MM.1S (cell line): ENCODE measurements around the gene UBL4B.

Experiments
- DNase-seq: peaks from one replicate; pipeline ENCODE4 v3.0.0-alpha.2; 2015
- H2AFZ ChIP-seq: fragments of 300-600 bp; sonication (generic); 2 replicates; pipeline ENCODE4 v1.6.0; 2016; ENCODE audit warnings: antibody characterized with exemption, low read length
- H3F3A ChIP-seq: fragments of 300-600 bp; sonication (generic); 2 replicates; pipeline ENCODE4 v1.6.1; 2016; ENCODE audit warnings: mild to moderate bottlenecking, antibody characterized with exemption, low read length, moderate library complexity, mixed read lengths; ENCODE audit not compliant: insufficient read depth
- H3K27ac ChIP-seq: fragments of 300-600 bp; sonication (generic); 2 replicates; pipeline ENCODE4 v1.5.1; 2016; ENCODE audit warnings: mild to moderate bottlenecking, low read length
- H3K27me3 ChIP-seq: fragments of 300-600 bp; sonication (generic); replicated peaks from 2 replicates; pipeline ENCODE4 v1.6.0; 2016; ENCODE audit warnings: low read length; ENCODE audit not compliant: insufficient read depth
- H3K36me3 ChIP-seq: fragments of 300-600 bp; sonication (generic); replicated peaks from 2 replicates; pipeline ENCODE4 v1.6.1; 2016; ENCODE audit warnings: mild to moderate bottlenecking, low read length, mixed read lengths; ENCODE audit not compliant: insufficient read depth
- H3K4me1 ChIP-seq: fragments of 300-600 bp; sonication (generic); 2 replicates; pipeline ENCODE4 v1.6.1; 2016; ENCODE audit warnings: low read length, mixed read lengths
- H3K4me2 ChIP-seq: fragments of 300-600 bp; sonication (generic); 2 replicates; pipeline ENCODE4 v1.6.0; 2016; ENCODE audit warnings: low read depth, low read length
- H3K4me3 ChIP-seq: fragments of 300-600 bp; sonication (generic); 2 replicates; pipeline ENCODE4 v1.5.1; 2016; ENCODE audit warnings: low read length, mixed read lengths
- H3K79me2 ChIP-seq: fragments of 300-600 bp; sonication (generic); 2 replicates; pipeline ENCODE4 v1.6.1; 2016; ENCODE audit warnings: mixed run types, low read length, mixed read lengths
- H3K9ac ChIP-seq: fragments of 300-600 bp; sonication (generic); 2 replicates; pipeline ENCODE4 v1.6.1; 2016; ENCODE audit warnings: low read length, mixed read lengths
- H3K9me2 ChIP-seq: fragments of 300-600 bp; sonication (generic); replicated peaks from 2 replicates; pipeline ENCODE4 v1.6.1; 2016; ENCODE audit warnings: mild to moderate bottlenecking, low read length, mixed read lengths; ENCODE audit not compliant: insufficient read depth
- H3K9me3 ChIP-seq: fragments of 300-600 bp; sonication (generic); replicated peaks from 2 replicates; pipeline ENCODE4 v1.6.1; 2016; ENCODE audit warnings: mild to moderate bottlenecking, low read length, mixed read lengths; ENCODE audit not compliant: insufficient read depth
- H4K20me1 ChIP-seq: fragments of 300-600 bp; sonication (generic); 2 replicates; pipeline ENCODE4 v1.6.1; 2016; ENCODE audit warnings: mild to moderate bottlenecking, low read length, moderate library complexity, mixed read lengths; ENCODE audit not compliant: insufficient read depth
- CTCF ChIP-seq: fragments of 300-600 bp; sonication (generic); IDR thresholded peaks from 2 replicates; pipeline ENCODE4 v1.5.1; 2016; ENCODE audit warnings: antibody characterized with exemption, low read length, mixed read lengths
- EZH2 ChIP-seq: fragments of 300-600 bp; sonication (generic); optimal IDR thresholded peaks from 2 replicates; pipeline ENCODE3; 2017; ENCODE audit warnings: low read depth, mild to moderate bottlenecking, antibody characterized with exemption, low read length, mixed read lengths
- EZH2phosphoT487 ChIP-seq: fragments of 300-600 bp; sonication (generic); IDR thresholded peaks from 2 replicates; pipeline ENCODE4 v1.6.1; 2018; ENCODE audit warnings: antibody characterized with exemption, low read length

UBL4B gene

GRCh38 chr1:110119843-110120242 lies 7.6 kb downstream of the UBL4B start:
- no peak for TF ChIP-seq CTCF
- no peak for TF ChIP-seq EZH2phosphoT487
- TF ChIP-seq EZH2 = no peak
- Histone ChIP-seq H3K4me1 (no peaks in the 10 kb centered on the region), H3F3A (no peaks in the 10 kb centered on the region), H3K4me2 (no peak overlapping the region), H3K79me2 (no peaks in the 10 kb centered on the region), H3K27me3 (no peaks in the 10 kb centered on the region), H2AFZ (no peak overlapping the region), H4K20me1 (no peaks in the 10 kb centered on the region), H3K9ac (no peak overlapping the region), H3K9me2 (no peaks in the 10 kb centered on the region), H3K4me3 (no peak overlapping the region), H3K9me3 (no peaks in the 10 kb centered on the region), H3K27ac (no peak overlapping the region), H3K36me3 (no peaks in the 10 kb centered on the region)
- no peak for DNase-seq

DNA sequence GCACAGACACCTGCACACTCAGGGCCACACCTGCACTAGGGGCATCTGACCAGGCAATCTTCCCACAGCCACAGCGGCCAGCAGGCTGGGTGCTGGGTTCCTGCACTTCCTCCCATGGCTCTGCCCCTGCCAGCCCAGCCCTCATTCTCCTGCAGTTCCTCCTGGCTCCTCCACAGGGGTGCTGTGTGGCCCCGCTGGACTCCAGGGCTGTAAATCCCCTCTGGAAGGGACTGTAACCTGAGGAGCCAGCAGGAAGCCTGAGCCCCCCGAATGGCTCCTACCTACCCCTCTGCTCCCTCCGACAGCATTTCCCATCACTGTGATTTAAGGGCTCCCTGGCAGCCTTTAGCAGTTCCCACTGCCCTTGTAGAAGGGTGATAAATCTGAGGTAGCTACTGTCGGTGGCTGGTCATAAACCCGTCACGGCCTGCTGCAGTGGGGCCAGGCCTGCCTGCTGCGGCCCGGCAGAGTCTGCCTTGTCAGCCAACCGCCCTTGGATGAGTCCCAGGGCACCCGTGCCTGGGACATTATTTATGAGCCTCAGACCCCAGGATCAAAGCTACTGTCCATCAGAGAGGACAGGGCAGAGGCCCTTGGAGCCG lies 8.8 kb downstream of the UBL4B start:
- H4K20me1 ChIP-seq = no peaks in the 10 kb centered on the region
- no peaks in the 10 kb centered on the region for H3K36me3 ChIP-seq
- no peak overlapping the region for H2AFZ ChIP-seq
- H3K9me2 ChIP-seq = no peaks in the 10 kb centered on the region
- no peaks in the 10 kb centered on the region for H3K9me3 ChIP-seq
- no peak overlapping the region for H3K4me3 ChIP-seq
- H3K4me1 ChIP-seq = no peaks in the 10 kb centered on the region
- H3K9ac ChIP-seq = no peak overlapping the region
- no peaks in the 10 kb centered on the region for H3K79me2 ChIP-seq
- no peak for TF ChIP-seq EZH2
- TF ChIP-seq CTCF = no peak
- no peak for TF ChIP-seq EZH2phosphoT487
- H3K27ac ChIP-seq = no peak overlapping the region
- DNase-seq = no peak
- no peaks in the 10 kb centered on the region for H3K27me3 ChIP-seq
- H3F3A ChIP-seq = no peaks in the 10 kb centered on the region
- H3K4me2 ChIP-seq = no peak overlapping the region

GRCh38 chr1:110123224-110123623 lies 11.0 kb downstream of the UBL4B start:
- DNase-seq = no peak
- no peaks in the 10 kb centered on the region for H3K9me2 ChIP-seq
- H4K20me1 ChIP-seq = no peaks in the 10 kb centered on the region
- H3K4me2 ChIP-seq = no peak overlapping the region
- H2AFZ ChIP-seq = no peak overlapping the region
- H3F3A ChIP-seq = no peaks in the 10 kb centered on the region
- H3K9ac ChIP-seq = no peak overlapping the region
- H3K27me3 ChIP-seq = no peaks in the 10 kb centered on the region
- no peaks in the 10 kb centered on the region for H3K79me2 ChIP-seq
- no peaks in the 10 kb centered on the region for H3K9me3 ChIP-seq
- no peaks in the 10 kb centered on the region for H3K4me1 ChIP-seq
- no peak overlapping the region for H3K4me3 ChIP-seq
- no peak for TF ChIP-seq CTCF
- no peak for TF ChIP-seq EZH2phosphoT487
- no peak for TF ChIP-seq EZH2
- H3K27ac ChIP-seq = no peak overlapping the region
- H3K36me3 ChIP-seq = no peaks in the 10 kb centered on the region
